Hepatocyte (in vitro differentiated cells): ENCODE data around the gene SDC4.

Experiments used
- EZH2 ChIP-seq: fragments of 200-600 bp; sonication (generic); IDR thresholded peaks from 2 replicates; pipeline ENCODE4 v1.6.1; 2016; ENCODE audit warnings: antibody characterized with exemption, mild to moderate bottlenecking, borderline replicate concordance
- EZH2phosphoT487 ChIP-seq: fragments of 200-600 bp; sonication (generic); IDR thresholded peaks from one replicate; pipeline ENCODE4 v1.6.1; 2018; ENCODE audit warnings: antibody characterized with exemption, mild to moderate bottlenecking, low read depth, moderate library complexity; ENCODE audit not compliant: unreplicated experiment, severe bottlenecking
- TF ChIP-seq, protein P1 (sequence below): fragments of 200-600 bp; sonication (generic); IDR thresholded peaks from 2 replicates; pipeline ENCODE4 v1.5.1; 2016; ENCODE audit warnings: antibody characterized with exemption, mild to moderate bottlenecking; ENCODE audit not compliant: poor library complexity

DNA sequence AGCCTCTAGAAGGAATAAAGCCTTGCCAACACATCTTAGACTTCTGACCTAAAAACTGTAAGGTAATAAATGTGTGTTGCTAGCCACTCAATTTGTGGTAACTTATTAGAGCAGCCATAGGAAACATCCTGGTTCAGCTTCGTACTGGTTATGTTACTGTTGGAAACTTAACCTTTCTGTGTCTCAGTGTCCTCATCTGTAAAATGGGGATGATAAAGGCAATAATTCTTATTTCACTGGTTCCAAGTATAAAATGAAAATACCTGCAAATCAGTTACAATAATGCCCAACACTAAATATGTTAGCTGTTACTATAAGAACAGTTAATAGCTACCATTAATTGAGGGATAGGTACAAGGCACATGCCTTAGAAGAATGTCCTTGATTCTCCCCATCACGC, 55.9 kb downstream of the SDC4 start:
- TF ChIP-seq, protein P1, sequence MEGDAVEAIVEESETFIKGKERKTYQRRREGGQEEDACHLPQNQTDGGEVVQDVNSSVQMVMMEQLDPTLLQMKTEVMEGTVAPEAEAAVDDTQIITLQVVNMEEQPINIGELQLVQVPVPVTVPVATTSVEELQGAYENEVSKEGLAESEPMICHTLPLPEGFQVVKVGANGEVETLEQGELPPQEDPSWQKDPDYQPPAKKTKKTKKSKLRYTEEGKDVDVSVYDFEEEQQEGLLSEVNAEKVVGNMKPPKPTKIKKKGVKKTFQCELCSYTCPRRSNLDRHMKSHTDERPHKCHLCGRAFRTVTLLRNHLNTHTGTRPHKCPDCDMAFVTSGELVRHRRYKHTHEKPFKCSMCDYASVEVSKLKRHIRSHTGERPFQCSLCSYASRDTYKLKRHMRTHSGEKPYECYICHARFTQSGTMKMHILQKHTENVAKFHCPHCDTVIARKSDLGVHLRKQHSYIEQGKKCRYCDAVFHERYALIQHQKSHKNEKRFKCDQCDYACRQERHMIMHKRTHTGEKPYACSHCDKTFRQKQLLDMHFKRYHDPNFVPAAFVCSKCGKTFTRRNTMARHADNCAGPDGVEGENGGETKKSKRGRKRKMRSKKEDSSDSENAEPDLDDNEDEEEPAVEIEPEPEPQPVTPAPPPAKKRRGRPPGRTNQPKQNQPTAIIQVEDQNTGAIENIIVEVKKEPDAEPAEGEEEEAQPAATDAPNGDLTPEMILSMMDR, result no peak
- TF ChIP-seq EZH2 (no peak), EZH2phosphoT487 (no peak)
